Hematopoietic multipotent progenitor cell treated with erythropoietin and hydrocortisone succinate and interleukin-3 and kit ligand, for 15 days (in vitro differentiated cells): ENCODE data around the gene BBS1.
A peak's percentile ranks its signal among the peaks of the same experiment; 100 is the strongest.

Experiments used
- DNase-seq: peaks from one replicate; pipeline ENCODE4 v3.0.0-alpha.2; 2015; ENCODE audit warnings: low spot score

The BBS1 gene

GRCh38 chr11:66550887-66551286 lies 40.5 kb downstream of the BBS1 start:
- DNase-seq = no peak

GRCh38 chr11:66554602-66555001 lies 44.2 kb downstream of the BBS1 start:
- no peak for DNase-seq

- DNase-seq = no peak
Measured at GRCh38 chr11:66555416-66555815, 45.0 kb downstream of the BBS1 start.

GRCh38 chr11:66556086-66556485 lies 45.7 kb downstream of the BBS1 start:
- DNase-seq = no peak

- no peak for DNase-seq
Measured at GRCh38 chr11:66557733-66558326, 47.4 kb downstream of the BBS1 start.

GRCh38 chr11:66559142-66559865 lies 48.9 kb downstream of the BBS1 start:
- DNase-seq = peak; percentile 51

GRCh38 chr11:66559866-66560676 lies 49.6 kb downstream of the BBS1 start:
- no peak for DNase-seq

GRCh38 chr11:66561178-66561974 lies 50.9 kb downstream of the BBS1 start:
- DNase-seq = no peak

- DNase-seq = no peak
Measured at GRCh38 chr11:66561975-66562248, 51.5 kb downstream of the BBS1 start.

GRCh38 chr11:66562275-66562674 lies 51.8 kb downstream of the BBS1 start:
- DNase-seq = no peak

- no peak for DNase-seq
Measured at GRCh38 chr11:66562907-66563583, 52.6 kb downstream of the BBS1 start.

GRCh38 chr11:66563832-66564231 lies 53.4 kb downstream of the BBS1 start:
- DNase-seq = no peak

- DNase-seq = no peak
Measured at GRCh38 chr11:66564538-66564937, 54.1 kb downstream of the BBS1 start.

- DNase-seq = no peak
Measured at GRCh38 chr11:66564984-66565383, 54.5 kb downstream of the BBS1 start.

- DNase-seq = no peak
Measured at GRCh38 chr11:66566221-66566620, 55.8 kb downstream of the BBS1 start.

- DNase-seq = no peak
Measured at GRCh38 chr11:66567787-66568123, 57.3 kb downstream of the BBS1 start.

GRCh38 chr11:66568124-66568916 lies 57.9 kb downstream of the BBS1 start, which contains the start of gene CTSF:
TSS of gene CTSF (minus strand) at chr11:66568606. CDS start at chr11:66568486, 120 bp downstream.
- peak; percentile 48 for DNase-seq

- no peak for DNase-seq
Measured at GRCh38 chr11:66569076-66569475, 58.6 kb downstream of the BBS1 start.

GRCh38 chr11:66570079-66570849 lies 59.8 kb downstream of the BBS1 start:
- no peak for DNase-seq

- no peak for DNase-seq
Measured at GRCh38 chr11:66570850-66571180, 60.4 kb downstream of the BBS1 start.
